Measurements from ENCODE around the gene SEMA3C.

SEMA3C gene

DNA sequence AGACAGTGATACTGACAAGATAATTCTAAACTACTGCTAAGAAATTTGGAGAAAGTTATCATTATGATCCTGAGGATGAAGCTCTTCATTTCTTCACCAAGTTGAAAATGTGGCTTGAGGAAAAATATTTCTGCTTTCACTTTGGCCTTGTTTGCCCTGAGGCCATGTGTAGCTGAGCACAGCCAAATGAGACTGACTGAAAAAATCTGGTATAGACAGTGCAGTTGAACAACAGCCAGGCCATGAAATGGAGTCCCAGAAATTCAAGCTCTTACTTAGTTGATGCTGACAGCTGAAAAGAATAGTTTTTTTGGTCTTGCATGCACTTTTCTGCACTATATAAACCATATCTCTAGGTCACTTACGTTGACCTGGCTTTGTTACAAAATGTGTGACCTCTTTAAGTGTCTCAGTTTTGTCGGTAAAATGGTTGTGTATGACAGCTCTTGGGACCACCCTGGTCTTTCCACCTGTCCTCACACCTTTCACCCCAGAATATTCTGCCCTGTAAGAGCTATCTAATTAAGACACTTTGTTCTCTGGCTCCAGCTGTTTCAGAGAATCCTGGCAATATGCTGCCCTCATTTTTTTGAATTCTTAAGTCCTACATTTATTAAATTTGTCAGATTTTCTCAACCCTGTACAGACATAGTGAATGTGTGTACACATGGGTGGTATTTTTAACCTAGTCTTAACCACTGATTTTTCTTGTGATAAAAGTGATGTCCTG, 189.1 kb downstream of the SEMA3C start:
- no peak for DNase-seq

DNA sequence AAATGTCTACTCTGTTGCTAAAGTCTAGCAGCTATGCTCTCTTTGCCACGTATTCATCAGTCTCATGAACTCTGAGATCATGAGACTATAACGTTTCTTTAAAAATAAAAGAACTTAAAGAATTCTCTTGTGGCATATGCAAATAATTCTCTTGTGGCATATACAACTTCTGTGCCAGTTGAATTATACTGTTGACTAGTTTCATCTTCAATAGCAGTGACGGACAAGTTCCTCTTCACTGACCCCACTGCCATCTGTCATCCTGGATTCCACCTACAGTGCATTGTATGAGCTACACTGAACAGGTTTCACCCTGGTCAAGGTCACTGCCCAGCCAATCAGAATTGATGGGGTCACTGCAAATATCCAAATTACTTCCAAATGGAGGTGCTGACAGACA, 192.2 kb downstream of the SEMA3C start:
- DNase-seq: no peak

GRCh38 chr7:80725181-80725611, 193.7 kb downstream of the SEMA3C start:
- DNase-seq: no peak

DNA sequence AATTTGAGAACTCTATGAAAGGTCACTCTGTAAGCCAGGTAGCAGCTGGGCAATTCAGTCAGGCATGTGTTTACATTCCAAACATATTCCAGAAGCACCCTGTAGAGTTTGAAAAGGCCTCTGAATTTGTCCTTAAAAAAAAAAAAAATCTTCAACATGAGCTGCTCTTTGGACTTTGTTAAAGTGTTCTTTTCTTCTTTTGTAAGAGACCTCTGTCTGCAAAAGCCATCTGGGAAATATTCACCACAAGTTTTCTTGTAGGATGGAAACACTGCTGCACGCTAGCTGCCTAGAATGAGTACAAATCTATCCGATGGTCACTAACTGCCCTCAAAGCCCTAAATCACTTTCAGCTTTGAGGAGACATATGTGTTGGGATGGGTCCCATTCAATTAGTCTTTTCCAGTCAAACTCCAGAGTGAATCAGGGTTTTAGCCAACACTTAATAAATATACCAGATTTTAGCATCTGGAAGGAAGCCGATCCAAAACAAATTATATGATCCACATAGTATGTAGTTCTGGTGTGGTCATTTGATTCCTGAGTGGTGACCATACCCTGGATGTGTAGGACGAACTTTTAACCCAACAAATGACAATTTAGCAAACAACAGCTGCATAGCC, 194.5 kb downstream of the SEMA3C start:
- no peak for DNase-seq

DNA sequence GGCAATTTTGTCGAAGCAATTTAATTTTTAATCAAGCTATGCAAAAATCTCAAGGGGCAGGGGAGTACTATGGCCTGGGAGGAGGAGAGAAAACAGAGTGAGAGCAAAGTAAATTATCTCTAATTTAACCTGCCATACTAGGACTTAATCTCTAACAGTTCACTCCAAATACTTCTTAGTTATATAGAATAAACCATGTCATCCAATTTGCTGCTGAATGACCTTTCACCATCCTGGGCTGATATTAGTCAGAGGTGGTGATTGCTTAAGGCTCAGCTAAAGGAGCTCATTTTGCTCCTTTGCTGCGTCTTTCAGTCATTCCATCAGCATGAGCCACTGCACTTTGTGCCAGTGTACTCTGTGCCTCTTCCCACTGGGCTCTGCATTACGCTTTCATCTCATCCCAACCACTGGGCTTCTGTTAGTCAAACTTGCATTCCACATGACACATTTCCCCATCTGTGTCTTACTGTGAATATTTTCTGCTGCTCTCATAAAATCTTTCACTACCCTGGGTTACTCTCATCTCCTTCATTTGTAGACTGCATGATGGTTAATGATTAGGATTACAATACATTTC, 196.1 kb downstream of the SEMA3C start:
- no peak for DNase-seq

DNA sequence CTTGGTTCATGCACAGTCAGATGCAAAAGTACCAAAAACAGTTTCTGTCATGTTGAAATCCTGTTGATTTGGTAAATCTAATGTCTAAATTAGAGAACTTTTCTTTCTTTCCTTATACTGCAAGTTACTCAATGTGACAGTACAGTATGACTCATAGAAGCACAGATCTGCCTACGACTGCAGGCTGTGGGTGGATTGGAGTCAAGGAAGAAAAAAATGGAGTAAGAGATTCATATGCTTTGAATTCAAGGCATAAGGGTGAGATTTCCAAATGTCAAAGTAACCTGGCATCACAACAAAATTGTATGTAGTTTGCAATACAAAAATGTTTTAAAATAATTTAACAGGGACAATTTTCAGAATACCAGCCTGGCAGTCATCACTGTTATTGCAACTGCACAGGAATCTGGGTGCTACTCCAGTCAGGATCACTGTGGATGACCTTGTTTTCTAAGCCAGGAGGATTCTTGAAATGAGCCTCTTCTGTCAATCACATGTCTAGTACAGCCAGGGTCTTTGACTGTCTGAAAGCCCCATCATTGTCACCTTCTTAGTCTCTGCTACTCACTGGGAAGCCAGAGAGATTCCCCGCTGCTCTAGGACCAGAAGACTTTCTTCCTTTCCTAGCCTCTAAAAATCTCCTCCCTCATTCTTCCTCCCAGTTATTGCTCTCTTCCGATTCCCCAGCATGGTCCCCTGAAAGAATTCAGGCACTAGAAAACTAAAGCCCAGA, 196.8 kb downstream of the SEMA3C start:
- DNase-seq: no peak

DNA sequence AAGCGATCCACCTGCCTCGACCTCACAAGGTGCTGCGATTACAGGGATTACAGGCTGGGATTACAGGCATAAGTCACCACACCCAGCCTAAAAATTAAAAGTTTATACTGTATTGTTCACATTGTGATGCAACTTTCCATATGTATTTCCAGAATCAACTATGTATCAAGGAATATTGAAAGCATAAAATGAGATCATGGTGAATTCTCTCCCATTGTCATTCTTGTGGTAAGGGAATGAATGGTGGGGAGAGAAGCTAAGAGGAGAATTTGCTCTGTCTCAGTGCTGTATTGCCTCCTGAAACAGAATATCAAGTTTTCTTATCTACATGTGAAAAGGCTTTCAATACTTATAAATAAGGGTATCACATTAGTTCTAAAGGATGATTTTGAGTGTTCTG, 198.7 kb downstream of the SEMA3C start:
- DNase-seq: no peak

GRCh38 chr7:80719261-80719660, 199.6 kb downstream of the SEMA3C start:
- no peak for DNase-seq

GRCh38 chr7:80711531-80711930, 207.3 kb downstream of the SEMA3C start:
- no peak for DNase-seq

- no peak for DNase-seq
Measured at GRCh38 chr7:80708123-80708522, 210.7 kb downstream of the SEMA3C start.

- no peak for DNase-seq
Measured at GRCh38 chr7:80707318-80707717, 211.5 kb downstream of the SEMA3C start.

GRCh38 chr7:80705130-80705781, 213.6 kb downstream of the SEMA3C start:
- no peak for DNase-seq

DNA sequence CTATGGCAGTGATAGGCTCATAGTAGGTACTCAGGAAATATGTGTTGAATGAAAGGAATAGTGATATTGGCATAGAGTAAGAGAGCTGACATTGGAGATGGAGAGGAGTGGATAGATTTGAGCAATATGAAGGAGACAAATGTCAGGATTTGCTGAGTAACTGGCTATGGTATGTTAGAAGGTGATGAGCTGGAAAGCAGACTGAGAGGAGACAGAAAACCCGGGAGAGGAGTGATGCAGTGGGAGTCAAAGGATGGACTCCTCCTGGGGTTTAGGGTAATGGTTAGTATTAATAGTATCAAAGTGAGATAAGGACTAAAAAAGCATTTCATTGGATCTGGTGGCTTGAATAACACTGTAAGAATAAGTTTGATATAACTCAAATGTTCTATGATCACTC, 215.6 kb downstream of the SEMA3C start:
- DNase-seq: no peak

DNA sequence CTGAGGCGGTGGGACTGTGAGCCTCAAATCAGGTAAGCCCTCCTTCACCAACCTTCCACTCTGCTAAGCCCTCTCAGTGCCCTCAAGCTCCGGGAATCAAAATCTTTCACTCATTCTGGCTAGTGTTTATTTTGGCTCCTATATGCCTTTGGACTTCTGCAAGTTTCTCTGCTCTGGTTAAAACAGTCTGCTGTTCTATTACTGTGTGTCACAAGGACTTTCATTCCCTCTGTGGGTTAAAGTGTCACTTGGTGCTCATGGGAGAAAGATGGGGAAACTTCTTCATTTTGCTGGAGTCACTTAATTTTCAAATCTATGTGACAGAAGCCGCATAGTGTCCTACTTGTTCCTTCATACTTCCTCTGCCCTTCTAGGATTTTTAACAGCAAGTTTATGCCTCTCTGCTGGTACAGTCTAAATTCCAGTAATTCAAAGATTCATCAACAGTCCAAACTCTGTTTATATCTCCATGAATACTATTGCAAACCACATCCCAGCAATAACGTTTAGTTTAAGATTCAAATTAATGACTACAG, 219.1 kb downstream of the SEMA3C start:
- no peak for DNase-seq

- peak; percentile 33 for DNase-seq
Measured at GRCh38 chr7:80699045-80699638, 219.7 kb downstream of the SEMA3C start.

Data from DMS153 (cell line).